HG02623 (cell line): ENCODE data around the gene KLHL17.
A peak's percentile ranks its signal among the peaks of the same experiment; 100 is the strongest.

Source experiments
- ATAC-seq: cut with Tn5 transposase; IDR thresholded peaks from one replicate; pipeline ENCODE4 v1.9.1; 2021; ENCODE audit warnings: moderate library complexity; ENCODE audit not compliant: unreplicated experiment

The KLHL17 gene

DNA sequence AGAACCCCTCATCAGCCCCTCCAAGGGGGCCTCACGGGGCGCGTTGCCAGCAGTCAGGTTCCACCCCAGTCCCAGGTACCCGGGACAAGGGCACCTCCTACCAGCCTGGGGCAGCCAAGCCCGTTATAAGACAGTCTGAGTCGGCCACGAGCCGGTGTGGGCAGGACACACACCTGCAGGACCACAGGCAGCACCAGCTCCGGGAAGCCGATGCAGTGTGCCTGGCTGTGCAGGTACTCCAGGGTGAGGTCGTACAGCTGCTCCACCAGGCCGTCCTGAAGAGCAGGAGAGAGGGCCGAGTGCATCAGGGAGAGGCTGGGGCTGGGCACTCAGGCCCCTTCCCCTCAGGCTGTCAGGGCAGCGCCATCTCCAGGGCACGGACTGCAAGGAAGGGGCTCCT, 12.4 kb upstream of the KLHL17 start:
- ATAC-seq: no peak

DNA sequence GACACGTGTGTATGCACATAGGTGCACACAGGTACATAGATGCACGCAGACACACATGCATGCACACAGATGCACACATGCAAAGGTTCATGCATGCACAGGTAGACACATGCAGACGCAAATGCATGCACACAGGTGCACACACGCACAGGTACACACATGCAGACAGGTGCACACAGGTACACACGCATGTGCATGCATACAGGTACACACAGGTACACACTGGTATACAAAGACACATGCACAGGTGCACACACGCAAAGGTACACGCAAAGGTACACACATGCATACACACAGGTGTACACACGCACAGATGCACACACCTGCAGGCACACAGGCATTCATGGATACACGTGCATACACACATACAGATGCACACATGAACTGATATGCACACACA, 10.1 kb upstream of the KLHL17 start:
- no peak for ATAC-seq

DNA sequence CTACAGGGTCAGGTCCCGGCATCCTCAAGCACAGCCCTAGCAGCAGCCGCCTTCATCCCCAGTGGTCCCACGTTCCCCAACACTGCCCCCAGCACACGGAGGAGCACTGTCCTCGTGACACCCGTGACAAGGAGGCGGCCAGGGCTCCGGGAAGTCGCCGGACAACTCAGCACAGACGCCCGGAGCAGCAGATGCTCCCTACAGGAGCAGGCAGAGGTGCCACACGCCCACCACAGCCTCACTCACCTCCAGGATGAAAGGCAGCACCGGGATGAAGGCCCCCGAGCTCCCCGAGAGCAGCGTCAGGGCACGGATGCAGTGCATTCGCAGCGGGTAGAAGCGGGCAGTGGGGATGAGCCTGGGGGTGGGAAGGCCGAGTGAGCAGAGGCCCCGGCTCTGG, 9.5 kb upstream of the KLHL17 start:
- ATAC-seq: no peak

- ATAC-seq: no peak
Measured at GRCh38 chr1:951364-951763, 9.0 kb upstream of the KLHL17 start.

DNA sequence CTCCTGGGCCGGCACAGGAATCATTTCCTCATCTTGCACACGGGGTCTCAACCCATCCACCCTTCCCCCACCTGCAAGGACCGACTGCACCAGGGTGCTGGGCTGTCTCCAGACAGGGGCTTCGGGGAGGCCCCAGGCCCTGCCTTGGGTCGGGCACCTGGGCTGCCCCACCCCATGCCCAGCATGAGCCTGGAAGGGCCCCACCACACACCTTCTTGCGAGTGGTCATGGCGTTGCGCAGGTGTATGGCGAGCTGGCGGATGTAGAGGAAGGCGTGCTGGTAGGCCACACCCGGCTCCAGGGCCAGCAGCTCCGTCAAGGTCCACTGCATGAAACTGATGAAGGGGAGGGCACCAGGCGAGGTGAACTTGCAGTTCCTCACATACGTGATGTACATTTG, 8.2 kb upstream of the KLHL17 start:
- ATAC-seq: no peak

- no peak for ATAC-seq
Measured at GRCh38 chr1:952603-953002, 7.8 kb upstream of the KLHL17 start.

DNA sequence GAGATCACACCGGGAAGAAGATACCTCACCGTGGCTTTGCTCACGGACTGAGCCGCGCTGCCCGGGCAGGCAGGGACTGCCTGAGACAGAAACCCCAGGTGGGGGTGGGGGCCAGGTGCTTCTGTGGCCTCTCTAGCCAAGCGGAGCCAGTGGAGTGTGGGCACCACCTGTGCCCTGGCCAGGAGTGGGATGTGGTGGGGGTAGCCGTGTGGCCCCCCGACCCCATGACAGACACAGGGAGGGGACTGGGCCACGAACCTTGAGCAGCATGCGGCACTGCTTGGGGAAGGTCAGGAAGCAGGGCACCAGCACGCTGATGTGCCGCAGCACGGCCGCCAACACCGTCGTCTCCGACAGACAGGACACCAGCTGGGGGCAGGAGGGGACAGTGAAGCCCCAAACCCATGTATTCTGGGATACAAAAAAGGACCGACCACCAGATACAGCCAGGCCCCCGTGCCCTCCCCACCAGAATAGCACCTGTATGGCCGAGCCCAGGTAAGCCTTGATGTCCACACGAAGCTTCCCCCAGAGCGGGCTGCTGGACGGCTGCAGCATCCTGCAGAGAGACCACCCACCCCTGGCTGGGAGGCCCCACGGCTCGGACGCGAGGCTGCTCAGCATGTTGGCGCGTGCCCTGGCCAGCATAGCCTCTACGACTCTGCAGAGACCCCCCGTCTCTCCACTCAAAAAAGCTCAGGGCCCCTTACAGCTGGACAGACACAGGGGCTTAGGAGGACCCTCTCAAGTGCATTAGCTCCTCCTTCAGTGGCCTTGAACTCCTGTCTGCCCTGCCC, 6.7 kb upstream of the KLHL17 start:
- no peak for ATAC-seq

DNA sequence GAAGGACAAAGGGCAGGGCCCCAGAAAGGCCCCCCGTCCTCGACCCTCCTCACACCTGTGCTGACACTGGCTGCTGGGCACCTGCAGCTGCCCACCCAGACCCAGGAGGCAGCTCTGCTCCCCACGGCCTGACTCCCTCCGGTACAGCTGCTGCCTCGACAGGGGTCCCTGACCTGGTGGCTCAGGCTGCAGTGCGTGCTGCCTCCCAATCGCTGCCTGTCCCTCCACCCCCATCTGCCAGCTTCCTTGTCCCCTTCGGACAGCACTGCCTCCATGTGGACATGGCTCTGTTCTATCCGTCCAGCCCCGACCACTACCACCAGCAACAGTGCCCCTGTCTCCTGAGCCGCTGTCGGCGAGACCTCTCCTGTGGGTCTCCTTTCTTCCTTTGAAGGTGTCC, 5.5 kb upstream of the KLHL17 start:
- ATAC-seq: no peak

- ATAC-seq: no peak
Measured at GRCh38 chr1:955474-955873, 4.9 kb upstream of the KLHL17 start.

DNA sequence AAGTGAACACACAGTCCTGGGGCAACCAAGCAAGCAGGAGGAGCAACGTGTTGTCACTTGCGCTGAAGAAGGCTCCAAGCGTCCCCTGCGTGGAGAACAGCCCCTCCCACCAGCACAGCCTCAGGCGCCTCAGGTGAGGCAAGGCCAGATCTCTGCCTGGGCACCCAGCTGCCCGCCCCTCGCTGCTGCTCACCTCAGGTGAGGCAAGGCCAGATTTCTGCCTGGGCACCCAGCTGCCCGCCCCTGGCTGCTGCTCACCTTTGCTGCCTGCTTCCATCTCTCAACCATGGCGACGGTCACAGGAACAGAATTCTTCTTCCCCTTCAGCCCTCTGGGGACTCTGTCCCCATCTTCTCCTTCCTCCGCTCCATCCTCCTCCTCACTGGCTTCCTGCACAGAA, 3.7 kb upstream of the KLHL17 start:
- ATAC-seq: no peak

DNA sequence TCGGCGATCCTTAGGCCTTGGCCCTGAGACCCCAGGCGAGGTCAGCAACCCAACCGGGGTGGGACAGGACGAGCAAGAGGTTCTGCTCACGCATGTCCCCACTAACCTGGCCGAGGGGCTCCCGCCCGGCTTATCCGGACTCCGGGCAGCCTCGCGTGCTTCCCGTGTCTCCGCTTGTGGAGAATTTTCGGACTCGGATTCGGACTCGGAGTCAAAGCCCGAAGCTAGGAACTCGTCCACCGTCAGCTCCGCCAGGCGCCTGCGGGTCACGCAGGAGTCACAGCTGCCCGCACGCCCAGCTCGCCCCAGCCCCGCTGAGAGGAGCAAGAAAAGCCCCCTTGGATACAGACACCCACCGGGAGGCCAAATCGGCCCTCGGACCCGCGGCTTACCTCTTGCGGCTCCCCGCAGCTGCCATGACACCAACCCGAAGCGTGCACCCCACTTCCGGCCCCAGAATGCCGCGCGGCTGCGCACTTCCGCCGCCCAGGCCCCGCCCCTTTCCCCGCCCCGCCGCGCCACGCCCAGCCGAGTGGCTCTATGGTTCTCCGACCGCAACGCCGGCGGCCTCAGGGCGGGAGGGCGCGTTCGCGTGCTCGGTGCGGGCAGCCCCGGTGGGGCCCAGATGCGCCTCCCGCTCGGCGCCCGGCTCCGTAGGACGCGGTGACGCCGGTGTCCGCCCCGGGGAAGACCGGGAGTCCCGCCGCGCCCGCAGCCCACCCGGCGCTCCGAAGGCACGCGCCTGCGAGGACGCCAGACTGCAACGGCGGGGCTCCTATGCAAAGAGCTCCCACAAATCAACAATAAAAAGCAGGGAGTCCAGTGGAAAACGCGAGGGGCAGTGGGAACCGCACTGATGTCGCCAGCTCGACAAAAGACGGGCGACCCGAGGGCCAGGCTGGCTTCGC, 1.3 kb upstream of the KLHL17 start, which contains the start of gene NOC2L:
Gene NOC2L, minus strand, starts transcription at position 434 of the 908 bp plus-strand sequence. Its CDS starts 16 bp downstream, at position 418.
- ATAC-seq: peak; percentile 76

DNA sequence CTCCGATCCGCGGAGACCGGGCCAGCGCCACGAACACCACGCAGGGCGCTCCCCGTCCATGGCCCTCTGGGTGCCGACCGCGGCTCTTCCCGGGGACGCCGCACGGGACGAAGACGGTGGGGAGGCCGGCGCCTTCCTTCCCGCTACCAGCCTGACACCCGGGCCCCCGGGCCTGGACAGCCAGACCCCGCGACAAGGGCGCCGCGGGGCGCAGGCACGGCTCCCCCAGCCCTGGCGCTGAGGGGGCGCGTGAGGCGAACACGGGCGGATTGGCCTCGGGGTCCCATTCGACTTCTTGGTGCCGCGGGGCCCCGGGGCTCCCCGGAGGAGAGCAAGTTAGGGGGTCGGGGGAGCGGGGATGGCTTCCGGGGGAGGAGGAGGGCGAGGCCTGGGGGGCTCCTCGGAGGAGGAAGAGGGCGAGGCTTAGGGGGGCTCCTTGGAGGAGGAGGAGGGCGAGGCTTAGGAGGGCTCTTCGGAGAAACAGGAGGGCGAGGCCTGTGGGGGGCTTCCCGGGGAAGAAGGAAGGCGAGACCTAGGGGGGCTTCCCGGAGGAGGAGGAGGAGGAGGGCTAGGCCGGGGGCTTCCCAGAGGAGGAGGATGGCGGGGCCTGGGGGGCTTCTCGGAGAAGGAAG, 537 bp upstream of the KLHL17 start:
- no peak for ATAC-seq

GRCh38 chr1:961132-961669, 817 bp downstream of the KLHL17 start:
- no peak for ATAC-seq

GRCh38 chr1:962381-963300, 2.3 kb downstream of the KLHL17 start:
- ATAC-seq: no peak

DNA sequence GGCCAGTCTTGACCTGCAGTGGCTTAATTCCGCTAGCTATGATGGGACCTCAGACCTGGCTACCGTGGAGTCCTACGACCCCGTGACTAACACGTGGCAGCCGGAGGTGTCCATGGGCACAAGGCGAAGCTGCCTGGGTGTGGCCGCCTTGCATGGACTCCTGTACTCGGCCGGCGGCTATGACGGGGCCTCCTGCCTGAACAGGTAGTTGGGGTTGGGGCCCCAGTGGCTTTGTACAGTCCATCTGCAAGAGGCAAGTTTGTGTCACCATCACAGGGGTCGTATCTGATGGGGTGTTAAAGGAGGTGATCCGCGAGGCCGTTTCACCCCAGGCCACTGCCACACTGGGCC, 2.9 kb downstream of the KLHL17 start:
- no peak for ATAC-seq

DNA sequence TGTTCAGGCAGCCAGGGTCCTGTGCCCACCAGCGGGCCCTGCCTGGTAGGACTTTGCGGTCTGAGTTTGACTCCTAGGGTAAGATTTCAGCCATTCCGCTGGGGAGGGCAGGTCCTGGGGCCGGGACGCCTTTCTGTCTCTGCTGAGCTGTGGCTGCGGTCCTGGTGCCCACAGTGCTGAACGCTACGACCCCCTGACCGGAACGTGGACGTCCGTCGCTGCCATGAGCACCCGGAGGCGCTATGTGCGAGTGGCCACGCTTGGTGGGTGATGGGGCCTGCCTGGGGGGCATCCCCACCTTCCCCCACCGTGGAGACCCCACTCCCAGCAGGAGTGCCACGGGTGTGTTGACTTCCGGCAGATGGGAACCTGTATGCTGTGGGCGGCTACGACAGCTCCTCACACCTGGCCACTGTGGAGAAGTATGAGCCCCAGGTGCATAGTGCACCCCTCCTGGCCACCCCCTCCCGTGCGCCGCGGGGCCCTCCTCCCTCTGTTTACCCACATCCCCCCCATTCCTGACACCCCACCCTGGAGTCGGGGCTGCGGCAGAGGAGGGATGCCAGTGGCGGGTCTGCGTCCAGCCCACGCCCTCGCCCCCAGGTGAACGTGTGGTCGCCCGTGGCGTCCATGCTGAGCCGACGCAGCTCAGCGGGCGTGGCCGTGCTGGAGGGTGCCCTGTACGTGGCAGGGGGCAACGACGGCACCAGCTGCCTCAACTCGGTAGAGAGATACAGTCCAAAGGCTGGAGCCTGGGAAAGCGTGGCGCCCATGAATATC, 3.6 kb downstream of the KLHL17 start:
- no peak for ATAC-seq

DNA sequence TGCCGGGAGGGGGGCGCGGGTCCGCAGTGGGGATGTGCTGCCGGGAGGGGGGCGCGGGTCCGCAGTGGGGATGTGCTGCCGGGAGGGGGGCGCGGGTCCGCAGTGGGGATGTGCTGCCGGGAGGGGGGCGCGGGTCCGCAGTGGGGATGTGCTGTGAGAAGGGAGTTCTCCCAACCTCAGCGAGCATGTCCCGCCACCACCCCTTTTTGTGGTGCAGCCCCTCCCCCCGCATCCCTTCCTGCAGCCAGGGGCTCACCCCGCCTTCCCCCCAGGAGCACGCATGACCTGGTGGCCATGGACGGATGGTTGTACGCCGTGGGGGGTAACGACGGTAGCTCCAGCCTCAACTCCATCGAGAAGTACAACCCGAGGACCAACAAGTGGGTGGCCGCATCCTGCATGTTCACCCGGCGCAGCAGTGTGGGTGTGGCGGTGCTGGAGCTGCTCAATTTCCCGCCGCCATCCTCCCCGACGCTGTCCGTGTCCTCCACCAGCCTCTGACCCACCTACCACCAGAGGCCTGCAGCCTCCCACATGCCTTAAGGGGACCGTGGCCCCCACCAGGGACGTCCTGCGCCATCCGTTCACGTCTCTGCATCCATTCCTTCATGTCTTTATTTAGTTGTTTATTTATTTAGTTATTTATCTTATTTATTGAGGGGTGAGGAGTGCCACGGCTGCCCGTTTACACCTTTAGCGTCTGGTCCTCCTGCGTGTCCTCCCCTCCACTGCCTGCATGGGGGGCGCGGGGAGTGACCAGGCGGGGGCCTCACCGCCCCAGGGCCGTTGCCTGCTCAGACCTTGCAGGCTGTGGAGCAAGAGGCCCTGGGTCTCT, 4.5 kb downstream of the KLHL17 start:
- ATAC-seq: no peak

GRCh38 chr1:965526-966134, 5.2 kb downstream of the KLHL17 start:
- no peak for ATAC-seq
